Lower leg skin (tissue), 3 donors: ENCODE results near the gene PFKFB2.

ENCODE experiments used
- POLR2A ChIP-seq, 2 donors: fragments of 450-650 bp; IDR thresholded peaks; one replicate each; pipeline ENCODE4 v1.6.1; 2016 to 2017; ENCODE audit warnings: antibody characterized with exemption in 2 of 2, mild to moderate bottlenecking in 1 of 2, moderate library complexity in 1 of 2
- TF ChIP-seq, protein P1 (sequence below), 3 donors: fragments of 450-650 bp; IDR thresholded peaks; one replicate each; pipeline ENCODE4 v1.5.1; 2016; ENCODE audit warnings: antibody characterized with exemption in 3 of 3, mild to moderate bottlenecking in 3 of 3, moderate library complexity in 2 of 3

DNA sequence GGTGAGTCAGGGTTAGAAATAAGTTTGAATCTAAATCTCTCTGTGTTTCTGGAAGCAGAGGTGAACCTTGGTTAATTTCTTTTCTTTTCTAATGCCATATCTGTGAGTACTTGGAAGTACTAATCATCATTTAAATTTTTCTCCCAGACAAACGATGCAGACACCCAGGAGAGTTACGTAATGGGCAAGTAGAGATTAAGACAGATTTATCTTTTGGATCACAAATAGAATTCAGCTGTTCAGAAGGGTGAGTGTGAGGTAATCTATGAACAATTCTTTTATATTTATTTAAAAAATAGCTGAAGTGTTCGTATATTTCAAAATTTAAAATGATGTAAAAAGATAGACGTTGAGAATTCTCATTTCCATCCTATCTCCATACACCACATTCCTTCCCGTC lies 62.2 kb downstream of the PFKFB2 start:
- TF ChIP-seq, protein P1, sequence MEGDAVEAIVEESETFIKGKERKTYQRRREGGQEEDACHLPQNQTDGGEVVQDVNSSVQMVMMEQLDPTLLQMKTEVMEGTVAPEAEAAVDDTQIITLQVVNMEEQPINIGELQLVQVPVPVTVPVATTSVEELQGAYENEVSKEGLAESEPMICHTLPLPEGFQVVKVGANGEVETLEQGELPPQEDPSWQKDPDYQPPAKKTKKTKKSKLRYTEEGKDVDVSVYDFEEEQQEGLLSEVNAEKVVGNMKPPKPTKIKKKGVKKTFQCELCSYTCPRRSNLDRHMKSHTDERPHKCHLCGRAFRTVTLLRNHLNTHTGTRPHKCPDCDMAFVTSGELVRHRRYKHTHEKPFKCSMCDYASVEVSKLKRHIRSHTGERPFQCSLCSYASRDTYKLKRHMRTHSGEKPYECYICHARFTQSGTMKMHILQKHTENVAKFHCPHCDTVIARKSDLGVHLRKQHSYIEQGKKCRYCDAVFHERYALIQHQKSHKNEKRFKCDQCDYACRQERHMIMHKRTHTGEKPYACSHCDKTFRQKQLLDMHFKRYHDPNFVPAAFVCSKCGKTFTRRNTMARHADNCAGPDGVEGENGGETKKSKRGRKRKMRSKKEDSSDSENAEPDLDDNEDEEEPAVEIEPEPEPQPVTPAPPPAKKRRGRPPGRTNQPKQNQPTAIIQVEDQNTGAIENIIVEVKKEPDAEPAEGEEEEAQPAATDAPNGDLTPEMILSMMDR (IDR thresholded peaks at IDR 0.05): no peak
- TF ChIP-seq POLR2A (IDR thresholded peaks at IDR 0.05): no peak
